Osteocyte (in vitro differentiated cells): ENCODE results near the gene ZCCHC7. TPM values are rescaled to one million over a fixed set of nuclear protein-coding genes. Genes with fewer than 3 reads are reported as not detected.

Source experiments
- DNase-seq: peaks from one replicate; pipeline ENCODE4 v3.0.0; 2021; ENCODE audit warnings: mixed read lengths; ENCODE audit not compliant: unreplicated experiment; ENCODE audit errors: extremely low spot score
- H3K27ac Mint-ChIP-seq: one replicate; pipeline ENCODE4 v1.8.0; 2021; ENCODE audit warnings: mild to moderate bottlenecking, mixed read lengths; ENCODE audit not compliant: unreplicated experiment
- H3K27me3 Mint-ChIP-seq: one replicate; pipeline ENCODE4 v1.8.0; 2021; ENCODE audit warnings: mixed read lengths; ENCODE audit not compliant: unreplicated experiment
- H3K36me3 Mint-ChIP-seq: one replicate; pipeline ENCODE4 v1.8.0; 2021; ENCODE audit warnings: mixed read lengths; ENCODE audit not compliant: unreplicated experiment
- H3K4me1 Mint-ChIP-seq: one replicate; pipeline ENCODE4 v1.8.0; 2021; ENCODE audit warnings: mixed read lengths; ENCODE audit not compliant: unreplicated experiment
- H3K4me3 Mint-ChIP-seq: one replicate; pipeline ENCODE4 v1.8.0; 2021; ENCODE audit warnings: mild to moderate bottlenecking, moderate library complexity, mixed read lengths; ENCODE audit not compliant: unreplicated experiment
- H3K9me3 Mint-ChIP-seq: one replicate; pipeline ENCODE4 v1.8.0; 2021; ENCODE audit warnings: mixed read lengths; ENCODE audit not compliant: unreplicated experiment
- CTCF ChIP-seq: fragments of 200-600 bp; sonication (generic); IDR thresholded peaks from 2 replicates; pipeline ENCODE4 v1.5.0; 2021; ENCODE audit warnings: antibody characterized with exemption, mild to moderate bottlenecking, moderate library complexity
- total RNA-seq: library from RNA; stranded (reverse); gene quantifications from 2 replicates; pipeline ENCODE4 v1.2.1, GENCODE V29; 2021

Gene ZCCHC7
- total RNA-seq, 1 donor from 2014 or later: 22.8 TPM

GRCh38 chr9:37309136-37309535 lies 188.8 kb downstream of the ZCCHC7 start:
- Mint-ChIP-seq H3K36me3 (peaks cover 19% of the 10 kb centered on the region), H3K4me3 (no peak overlapping the region), H3K9me3 (no peaks in the 10 kb centered on the region), H3K27me3 (no peaks in the 10 kb centered on the region), H3K4me1 (no peaks in the 10 kb centered on the region), H3K27ac (no peak overlapping the region)
- DNase-seq: no peak
- TF ChIP-seq CTCF: peak; percentile 37

- Mint-ChIP-seq H3K36me3 (peaks cover 11% of the 10 kb centered on the region), H3K27me3 (no peaks in the 10 kb centered on the region), H3K9me3 (no peaks in the 10 kb centered on the region), H3K4me3 (no peak overlapping the region), H3K4me1 (no peaks in the 10 kb centered on the region), H3K27ac (peak overlapping the region; percentile 0)
- no peak for DNase-seq
- no peak for TF ChIP-seq CTCF
Observed at GRCh38 chr9:37311938-37312708, 191.7 kb downstream of the ZCCHC7 start.

- Mint-ChIP-seq H3K27me3 (no peaks in the 10 kb centered on the region), H3K36me3 (peaks cover 15% of the 10 kb centered on the region), H3K4me3 (peak overlapping the region; percentile 28), H3K9me3 (peaks cover 4% of the 10 kb centered on the region), H3K27ac (peak overlapping the region; percentile 85), H3K4me1 (peaks cover 19% of the 10 kb centered on the region)
- DNase-seq: no peak
- no peak for TF ChIP-seq CTCF
Observed at GRCh38 chr9:37324261-37324683, 203.9 kb downstream of the ZCCHC7 start.

GRCh38 chr9:37324691-37325490 lies 204.5 kb downstream of the ZCCHC7 start:
- Mint-ChIP-seq H3K27ac (peak overlapping the region; percentile 85), H3K36me3 (peaks cover 15% of the 10 kb centered on the region), H3K9me3 (peaks cover 4% of the 10 kb centered on the region), H3K4me1 (peaks cover 19% of the 10 kb centered on the region), H3K27me3 (no peaks in the 10 kb centered on the region), H3K4me3 (peak overlapping the region; percentile 28)
- DNase-seq: no peak
- no peak for TF ChIP-seq CTCF

- TF ChIP-seq CTCF: no peak
- no peak for DNase-seq
- H3K27me3 Mint-ChIP-seq: no peaks in the 10 kb centered on the region
- H3K4me1 Mint-ChIP-seq: peaks cover 19% of the 10 kb centered on the region
- H3K9me3 Mint-ChIP-seq: no peaks in the 10 kb centered on the region
- H3K36me3 Mint-ChIP-seq: peaks cover 10% of the 10 kb centered on the region
- no peak overlapping the region for H3K4me3 Mint-ChIP-seq
- no peak overlapping the region for H3K27ac Mint-ChIP-seq
Observed at GRCh38 chr9:37325778-37326177, 205.4 kb downstream of the ZCCHC7 start.
